Epidermal melanocyte (primary cell): ENCODE data around the gene NEMP2.

ENCODE experiments used
- DNase-seq: peaks from one replicate; pipeline ENCODE4 v3.0.0; 2011; ENCODE audit warnings: low spot score; ENCODE audit not compliant: insufficient read length

The NEMP2 gene

GRCh38 chr2:190534310-190535120 lies at the start of gene NEMP2:
Gene NEMP2, minus strand, starts transcription at chr2:190534722. Its CDS starts 67 bp downstream, at chr2:190534655.
- DNase-seq, result peak; percentile 51

- DNase-seq, result no peak
Observed at GRCh38 chr2:190583507-190584337, 49.2 kb upstream of the NEMP2 start.

GRCh38 chr2:190582736-190583506 lies 48.4 kb upstream of the NEMP2 start:
- no peak for DNase-seq

- no peak for DNase-seq
Observed at GRCh38 chr2:190582019-190582418, 47.5 kb upstream of the NEMP2 start.

- DNase-seq, result no peak
Observed at GRCh38 chr2:190579915-190580846, 45.7 kb upstream of the NEMP2 start.

- no peak for DNase-seq
Observed at GRCh38 chr2:190579058-190579410, 44.5 kb upstream of the NEMP2 start.

GRCh38 chr2:190578158-190579057 lies 43.9 kb upstream of the NEMP2 start:
- no peak for DNase-seq

- no peak for DNase-seq
Observed at GRCh38 chr2:190576573-190576972, 42.1 kb upstream of the NEMP2 start.

GRCh38 chr2:190575263-190575662 lies 40.7 kb upstream of the NEMP2 start:
- DNase-seq, result no peak

- no peak for DNase-seq
Observed at GRCh38 chr2:190574169-190574568, 39.6 kb upstream of the NEMP2 start.

GRCh38 chr2:190572246-190572645 lies 37.7 kb upstream of the NEMP2 start:
- DNase-seq, result no peak

GRCh38 chr2:190571686-190572085 lies 37.2 kb upstream of the NEMP2 start:
- DNase-seq, result peak; percentile 66

- DNase-seq, result no peak
Observed at GRCh38 chr2:190570871-190571270, 36.3 kb upstream of the NEMP2 start.

- no peak for DNase-seq
Observed at GRCh38 chr2:190569994-190570755, 35.7 kb upstream of the NEMP2 start.

GRCh38 chr2:190564838-190565237 lies 30.3 kb upstream of the NEMP2 start:
- DNase-seq, result no peak

- no peak for DNase-seq
Observed at GRCh38 chr2:190563646-190564045, 29.1 kb upstream of the NEMP2 start.

GRCh38 chr2:190563109-190563508 lies 28.6 kb upstream of the NEMP2 start:
- no peak for DNase-seq

GRCh38 chr2:190562121-190562520 lies 27.6 kb upstream of the NEMP2 start:
- DNase-seq, result no peak

- DNase-seq, result no peak
Observed at GRCh38 chr2:190561094-190561493, 26.6 kb upstream of the NEMP2 start.
